OCI-LY7 (cell line): Measurements from ENCODE around the gene SERINC3. TPM values are rescaled to one million over a fixed set of nuclear protein-coding genes. Genes with fewer than 3 reads are reported as not detected.

Source experiments
- BruUV-seq: library from RNA; stranded (reverse); fragments of 400-500 nt; replicated peaks from 2 replicates; lab custom pipeline; 2021; lab: Mats Ljungman, UMichigan
- CTCF ChIA-PET: fragments of 300-600 bp; sonication (Branson Sonifier 250); formaldehyde crosslinking; loops from one replicate; lab custom pipeline; 2022; ENCODE audit warnings: antibody characterized with exemption; ENCODE audit not compliant: unreplicated experiment; lab: Charles Lee
- POLR2A ChIA-PET: fragments of 300-600 bp; sonication (Branson Sonifier 250); formaldehyde crosslinking; loops from one replicate; lab custom pipeline; 2022; ENCODE audit warnings: antibody characterized with exemption; lab: Charles Lee
- DNase-seq: peaks from one replicate; pipeline ENCODE4 v3.0.0-alpha.2; 2015; ENCODE audit warnings: low spot score
- H2AFZ ChIP-seq: fragments of 200-600 bp; sonication (generic), shearing (Covaris generic); 2 replicates; pipeline ENCODE4 v1.6.1; 2014; ENCODE audit warnings: mild to moderate bottlenecking, antibody characterized with exemption, low read length, moderate library complexity
- H3K27ac ChIP-seq: fragments of 200-600 bp; sonication (generic); 2 replicates; pipeline ENCODE4 v1.5.1; 2014; ENCODE audit warnings: mixed run types, low read depth, mild to moderate bottlenecking, moderate library complexity, low read length, inconsistent platforms; ENCODE audit not compliant: poor library complexity, severe bottlenecking
- H3K36me3 ChIP-seq: fragments of 200-600 bp; sonication (generic); 2 replicates; pipeline ENCODE4 v1.6.1; 2014; ENCODE audit warnings: mild to moderate bottlenecking, antibody characterized with exemption, low read length, moderate library complexity, mixed read lengths; ENCODE audit not compliant: insufficient read depth
- H3K4me1 ChIP-seq: fragments of 200-600 bp; sonication (generic); 2 replicates; pipeline ENCODE4 v1.5.1; 2014; ENCODE audit warnings: mild to moderate bottlenecking, low read length; ENCODE audit not compliant: insufficient read depth, poor library complexity, severe bottlenecking
- H3K4me2 ChIP-seq: fragments of 200-600 bp; sonication (generic); 2 replicates; pipeline ENCODE4 v1.6.1; 2014; ENCODE audit warnings: mild to moderate bottlenecking, low read length
- H3K4me3 ChIP-seq: fragments of 200-600 bp; sonication (generic); 2 replicates; pipeline ENCODE4 v1.5.1; 2014; ENCODE audit warnings: mild to moderate bottlenecking, low read depth, low read length; ENCODE audit not compliant: poor library complexity, severe bottlenecking
- H3K79me2 ChIP-seq: fragments of 200-600 bp; sonication (generic); 2 replicates; pipeline ENCODE4 v1.6.1; 2016; ENCODE audit warnings: low read depth, mild to moderate bottlenecking, low read length, moderate library complexity, mixed read lengths; ENCODE audit not compliant: insufficient read depth
- H3K9me2 ChIP-seq: fragments of 200-600 bp; sonication (generic); 2 replicates; pipeline ENCODE4 v1.6.1; 2016; ENCODE audit warnings: mild to moderate bottlenecking, low read length, mixed read lengths; ENCODE audit not compliant: insufficient read depth
- H3K9me3 ChIP-seq: fragments of 200-600 bp; sonication (generic); 2 replicates; pipeline ENCODE4 v1.6.1; 2014; ENCODE audit warnings: mild to moderate bottlenecking, mixed run types, low read length, mixed read lengths
- H4K20me1 ChIP-seq: fragments of 200-600 bp; sonication (generic); 2 replicates; pipeline ENCODE4 v1.6.1; 2014; ENCODE audit warnings: mild to moderate bottlenecking, antibody characterized with exemption, low read length, moderate library complexity, mixed read lengths; ENCODE audit not compliant: insufficient read depth
- CTCF ChIP-seq: fragments of 200-600 bp; sonication (generic); conservative IDR thresholded peaks from 2 replicates; pipeline ENCODE4 v1.5.1; 2014; ENCODE audit warnings: mild to moderate bottlenecking, antibody characterized with exemption, low read length, moderate library complexity, mixed read lengths
- EZH2phosphoT487 ChIP-seq: fragments of 200-600 bp; sonication (generic); IDR thresholded peaks from 2 replicates; pipeline ENCODE4 v1.6.1; 2018; ENCODE audit warnings: low read depth, borderline replicate concordance, mild to moderate bottlenecking, mixed run types, antibody characterized with exemption, low read length, moderate library complexity, mixed read lengths
- intact Hi-C: fragments of 100-400 bp; cut with micrococcal nuclease; formaldehyde crosslinking; loops from one replicate; pipeline ENCODE4 v1.10.0; 2022; ENCODE audit not compliant: unreplicated experiment
- total RNA-seq, 2 experiments: library from RNA; depleted of rRNA in 1 of 2; stranded (reverse); fragments of >200 nt in 1 of 2; shearing (Covaris generic) in 1 of 2; gene quantifications; 2 replicates each; pipeline ENCODE4 v1.2.3, GENCODE V29; 2014 to 2022

SERINC3 gene
- total RNA-seq, 2 experiments from 2014 or later, result 24.4 to 55.4 TPM

GRCh38 chr20:44544263-44544662, 22.4 kb upstream of the SERINC3 start:
- no peak for TF ChIP-seq CTCF
- no peak for TF ChIP-seq EZH2phosphoT487
- no peak for DNase-seq
- no peaks in the 10 kb centered on the region for H3K9me2 ChIP-seq
- H3K9me3 ChIP-seq, result no peaks in the 10 kb centered on the region
- H2AFZ ChIP-seq, result no peak overlapping the region
- no peak overlapping the region for H3K4me3 ChIP-seq
- H3K4me2 ChIP-seq, result no peak overlapping the region
- CTCF ChIA-PET, result no interaction called here
- H4K20me1 ChIP-seq, result no peaks in the 10 kb centered on the region
- H3K36me3 ChIP-seq, result no peaks in the 10 kb centered on the region
- POLR2A ChIA-PET, result interaction anchor here (0.8 kb wide), 1 partner anchor 826 kb away, joined by 3 read pairs; no protein-coding TSS in a partner anchor
- no peaks in the 10 kb centered on the region for H3K4me1 ChIP-seq
- intact Hi-C loops, result no loop called here
- BruUV-seq, result no TSS peak
- H3K27ac ChIP-seq, result no peak overlapping the region
- H3K79me2 ChIP-seq, result no peaks in the 10 kb centered on the region

GRCh38 chr20:44543358-44543757, 21.5 kb upstream of the SERINC3 start:
- intact Hi-C loops, result no loop called here
- no peak overlapping the region for H3K4me2 ChIP-seq
- POLR2A ChIA-PET, result interaction anchor here (0.6 kb wide), 1 partner anchor 151 kb away, joined by 8 read pairs; no protein-coding TSS in a partner anchor
- TF ChIP-seq CTCF, result no peak
- TF ChIP-seq EZH2phosphoT487, result no peak
- no peaks in the 10 kb centered on the region for H4K20me1 ChIP-seq
- H3K9me3 ChIP-seq, result no peaks in the 10 kb centered on the region
- no peak overlapping the region for H3K4me3 ChIP-seq
- H3K9me2 ChIP-seq, result no peaks in the 10 kb centered on the region
- no peak for DNase-seq
- no peaks in the 10 kb centered on the region for H3K4me1 ChIP-seq
- CTCF ChIA-PET, result no interaction called here
- no peaks in the 10 kb centered on the region for H3K36me3 ChIP-seq
- H3K79me2 ChIP-seq, result no peaks in the 10 kb centered on the region
- H3K27ac ChIP-seq, result no peak overlapping the region
- H2AFZ ChIP-seq, result no peak overlapping the region
- no TSS peak for BruUV-seq

GRCh38 chr20:44542890-44543289, 21.0 kb upstream of the SERINC3 start:
- POLR2A ChIA-PET, result interaction anchor here (0.8 to 1.5 kb wide), 2 partner anchors 44 to 51 kb away, joined by 3 read pairs; no protein-coding TSS in a partner anchor

More at GRCh38 chr20:44542890-44543289, 21.0 kb upstream of the SERINC3 start:
- Histone ChIP-seq H3K9me3 (no peaks in the 10 kb centered on the region), H4K20me1 (no peaks in the 10 kb centered on the region), H2AFZ (no peak overlapping the region), H3K79me2 (no peaks in the 10 kb centered on the region), H3K9me2 (no peaks in the 10 kb centered on the region), H3K27ac (no peak overlapping the region), H3K4me2 (no peak overlapping the region), H3K4me1 (no peaks in the 10 kb centered on the region), H3K36me3 (no peaks in the 10 kb centered on the region), H3K4me3 (no peak overlapping the region)
- intact Hi-C loops, result no loop called here
- TF ChIP-seq EZH2phosphoT487 (no peak), CTCF (no peak)
- no TSS peak for BruUV-seq
- CTCF ChIA-PET, result no interaction called here
- DNase-seq, result no peak
